Liver (tissue), 9 donors: Measurements from ENCODE around the gene H2AZ2. TPM values are rescaled to one million over a fixed set of nuclear protein-coding genes. Genes with fewer than 3 reads are reported as not detected.
"Not testable (repeated sequence)": the region's sequence is repeated elsewhere in the genome, so short reads cannot be mapped to it uniquely, and the experiment has no call there.

Experiments
- DNase-seq: peaks from one replicate; pipeline ENCODE4 v3.0.0-alpha.2; 2017; ENCODE audit warnings: low spot score
- H3K27ac ChIP-seq, 2 donors: one replicate each; pipeline ENCODE4 v1.7.0; 2013; ENCODE audit warnings: inconsistent platforms in 2 of 2, low read length in 2 of 2, control low read depth in 1 of 2, low read depth in 1 of 2, mild to moderate bottlenecking in 1 of 2
- H3K27me3 ChIP-seq, 4 donors: one replicate each; pipeline versions ENCODE4 v1.6.1 to v1.7.0; 2013; ENCODE audit warnings: low read length in 3 of 4, inconsistent platforms in 1 of 4, mild to moderate bottlenecking in 1 of 4, moderate library complexity in 1 of 4; ENCODE audit not compliant: control insufficient read depth in 4 of 4, insufficient read depth in 4 of 4
- H3K36me3 ChIP-seq, 4 donors: one replicate each; pipeline versions ENCODE4 v1.6.1 to v1.7.0; 2013; ENCODE audit warnings: low read length in 3 of 4, mild to moderate bottlenecking in 3 of 4, low read depth in 1 of 4, moderate library complexity in 1 of 4; ENCODE audit not compliant: control insufficient read depth in 4 of 4, insufficient read depth in 3 of 4
- H3K4me1 ChIP-seq, 4 donors: one replicate each; pipeline versions ENCODE4 v1.6.1 to v1.7.0; 2013; ENCODE audit warnings: low read length in 3 of 4, mild to moderate bottlenecking in 3 of 4, moderate library complexity in 1 of 4; ENCODE audit not compliant: control insufficient read depth in 4 of 4, insufficient read depth in 4 of 4
- H3K4me3 ChIP-seq, 3 donors: one replicate each; pipeline versions ENCODE4 v1.6.1 to v1.7.0; 2013; ENCODE audit warnings: low read length in 3 of 3, control low read depth in 1 of 3, low read depth in 1 of 3, mild to moderate bottlenecking in 1 of 3
- H3K9ac ChIP-seq, 2 donors: one replicate each; pipeline ENCODE4 v1.7.0; 2013; ENCODE audit warnings: low read length in 2 of 2, mild to moderate bottlenecking in 2 of 2, moderate library complexity in 2 of 2, control low read depth in 1 of 2, low read depth in 1 of 2
- H3K9me3 ChIP-seq, 4 donors: one replicate each; pipeline versions ENCODE4 v1.6.1 to v1.7.0; 2013; ENCODE audit warnings: low read length in 3 of 4; ENCODE audit not compliant: control insufficient read depth in 4 of 4
- FOXA2 ChIP-seq: IDR thresholded peaks from 2 replicates; pipeline ENCODE4 v1.6.1; 2016; ENCODE audit warnings: antibody characterized with exemption
- GABPA ChIP-seq, 2 donors: IDR thresholded peaks in 1 of 2; conservative IDR thresholded peaks in 1 of 2; 2 replicates each; pipeline ENCODE4 v1.6.1; 2016; ENCODE audit warnings: antibody characterized with exemption in 2 of 2, mild to moderate bottlenecking in 1 of 2, moderate library complexity in 1 of 2
- JUND ChIP-seq, 2 donors: IDR thresholded peaks; 2 replicates each; pipeline ENCODE4 v1.6.1; 2016; ENCODE audit warnings: antibody characterized with exemption in 2 of 2
- NR2F2 ChIP-seq: IDR thresholded peaks from 2 replicates; pipeline ENCODE4 v1.6.1; 2016; ENCODE audit warnings: antibody characterized with exemption
- REST ChIP-seq: IDR thresholded peaks from 2 replicates; pipeline ENCODE4 v1.6.1; 2016; ENCODE audit warnings: antibody characterized with exemption, mild to moderate bottlenecking
- RXRA ChIP-seq, 2 donors: IDR thresholded peaks; 2 replicates each; pipeline ENCODE4 v1.6.1; 2017 to 2018; ENCODE audit warnings: antibody characterized with exemption in 2 of 2, mild to moderate bottlenecking in 1 of 2
- TAF1 ChIP-seq: conservative IDR thresholded peaks from 2 replicates; pipeline ENCODE4 v1.6.1; 2016; ENCODE audit warnings: antibody characterized with exemption, mild to moderate bottlenecking
- YY1 ChIP-seq: IDR thresholded peaks from 2 replicates; pipeline ENCODE4 v1.6.1; 2016; ENCODE audit warnings: antibody characterized with exemption, mild to moderate bottlenecking
- ZBTB33 ChIP-seq: IDR thresholded peaks from 2 replicates; pipeline ENCODE4 v1.6.1; 2016; ENCODE audit warnings: antibody characterized with exemption
- WGBS: extraction: QIAGEN DNeasy Blood & Tissue Kit; methylation state at CpG from one replicate; pipeline ENCODE4 v1.1.7; 2013; 5-methylcytosine and 5-hydroxymethylcytosine counted together
- polyA plus RNA-seq, 2 donors: library from polyadenylated mRNA; stranded (reverse) in 1 of 2; unstranded in 1 of 2; fragments of 200-250 nt in 1 of 2; fragments of >200 nt in 1 of 2; fragmentation: Nextera tagmentation in 1 of 2; extraction: Ambion mirVana in 1 of 2; gene quantifications; one replicate each; pipeline versions ENCODE4 v1.2.1 to v1.2.3, GENCODE V29; 2013 to 2015
- total RNA-seq, 2 donors: library from RNA; depleted of rRNA; stranded (reverse); fragments of >200 nt; gene quantifications; one replicate each; pipeline ENCODE4 v1.2.3, GENCODE V29; 2014
- TF ChIP-seq, protein P1 (sequence below): IDR thresholded peaks from 2 replicates; pipeline ENCODE4 v1.6.1; 2016; ENCODE audit warnings: antibody characterized with exemption
- TF ChIP-seq, protein P2 (sequence below): IDR thresholded peaks from 2 replicates; pipeline ENCODE4 v1.6.1; 2016; ENCODE audit warnings: antibody characterized with exemption
- donor health status: healthy.
- donor health status: healthy.
- donor health status: healthy.
- donor health status: healthy.
- donor health status: healthy.

The H2AZ2 gene
- total and polyA plus RNA-seq, 4 donors, result 51.3 to 182 (median 69.5) TPM

GRCh38 chr7:44876393-44876792 lies 28.5 kb upstream of the H2AZ2 start:
- Histone ChIP-seq H3K4me1 (peaks cover 1 to 20% (median 16%) of the 10 kb centered on the region in 4 donors), H3K27me3 (no peaks in the 10 kb centered on the region), H3K4me3 (no peak overlapping the region), H3K27ac (no peak overlapping the region), H3K9me3 (no peaks in the 10 kb centered on the region), H3K9ac (no peak overlapping the region), H3K36me3 (no peaks in the 10 kb centered on the region)
- TF ChIP-seq, protein P1, sequence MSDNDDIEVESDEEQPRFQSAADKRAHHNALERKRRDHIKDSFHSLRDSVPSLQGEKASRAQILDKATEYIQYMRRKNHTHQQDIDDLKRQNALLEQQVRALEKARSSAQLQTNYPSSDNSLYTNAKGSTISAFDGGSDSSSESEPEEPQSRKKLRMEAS, result no peak
- TF ChIP-seq JUND (IDR thresholded peaks at IDR 0.05), result no peak
- DNase-seq, result no peak
- WGBS, result 77% methylated on average over 4 of the region's 4 CpGs

DNA sequence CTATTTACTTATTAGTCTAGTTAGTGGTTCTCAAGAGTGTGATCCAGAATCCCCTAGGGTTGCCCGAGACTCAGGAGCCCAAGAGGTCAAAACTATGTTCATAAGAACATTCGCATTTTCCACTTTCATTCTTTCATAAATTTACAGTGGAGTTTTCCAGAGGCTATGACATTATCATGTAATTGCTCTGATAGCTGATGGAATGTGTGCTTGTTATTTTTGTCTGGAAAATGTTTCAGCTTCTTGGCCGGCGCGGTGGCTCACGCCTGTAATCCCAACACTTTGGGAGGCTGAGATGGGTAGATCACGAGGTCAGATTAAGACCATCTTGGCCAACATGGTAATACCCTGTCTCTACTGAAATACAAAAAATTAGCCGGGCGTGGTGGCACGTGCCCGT lies 27.4 kb upstream of the H2AZ2 start:
- no peaks in the 10 kb centered on the region for H3K9me3 ChIP-seq
- no peaks in the 10 kb centered on the region for H3K36me3 ChIP-seq
- peaks cover 0 to 9% (median 5%) of the 10 kb centered on the region in 4 donors for H3K4me1 ChIP-seq
- no peak overlapping the region for H3K9ac ChIP-seq
- TF ChIP-seq RXRA (IDR thresholded peaks at IDR 0.05), result peak in 1 of 2 donors; percentile 19
- TF ChIP-seq, protein P2, sequence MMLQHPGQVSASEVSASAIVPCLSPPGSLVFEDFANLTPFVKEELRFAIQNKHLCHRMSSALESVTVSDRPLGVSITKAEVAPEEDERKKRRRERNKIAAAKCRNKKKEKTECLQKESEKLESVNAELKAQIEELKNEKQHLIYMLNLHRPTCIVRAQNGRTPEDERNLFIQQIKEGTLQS, result no peak
- no peak overlapping the region for H3K4me3 ChIP-seq
- DNase-seq, result no peak
- no peak overlapping the region for H3K27ac ChIP-seq
- H3K27me3 ChIP-seq, result no peaks in the 10 kb centered on the region
- 88% methylated on average over 11 of the region's 11 CpGs for WGBS

GRCh38 chr7:44872787-44873186 lies 24.9 kb upstream of the H2AZ2 start:
- Histone ChIP-seq H3K9me3 (no peaks in the 10 kb centered on the region), H3K4me3 (no peak overlapping the region), H3K27ac (no peak overlapping the region), H3K36me3 (no peaks in the 10 kb centered on the region), H3K27me3 (no peaks in the 10 kb centered on the region), H3K9ac (no peak overlapping the region), H3K4me1 (no peaks in the 10 kb centered on the region)
- WGBS, result 98% methylated on average over 1 of the region's 1 CpG
- no peak for DNase-seq
- TF ChIP-seq, protein P2, result no peak
- TF ChIP-seq RXRA (IDR thresholded peaks at IDR 0.05), result no peak
- no peak for TF ChIP-seq TAF1
- TF ChIP-seq ZBTB33, result no peak
- no peak for TF ChIP-seq GABPA (IDR thresholded peaks at IDR 0.05 in 1 of 2, conservative IDR thresholded peaks at IDR 0.05 in 1 of 2)
- no peak for TF ChIP-seq FOXA2
- TF ChIP-seq REST, result no peak
- TF ChIP-seq YY1, result no peak
- TF ChIP-seq NR2F2, result no peak

- not testable (repeated sequence) for H3K27me3 ChIP-seq, H3K9me3 ChIP-seq, DNase-seq, H3K9ac ChIP-seq, H3K27ac ChIP-seq, H3K4me1 ChIP-seq, H3K36me3 ChIP-seq, H3K4me3 ChIP-seq
- 94% methylated on average over 23 of the region's 23 CpGs for WGBS
These were observed 24.0 kb upstream of the H2AZ2 start for GRCh38 chr7:44871918-44872317.

- H3K27ac ChIP-seq, H3K27me3 ChIP-seq, DNase-seq, H3K4me1 ChIP-seq, H3K9me3 ChIP-seq, H3K9ac ChIP-seq, H3K36me3 ChIP-seq, H3K4me3 ChIP-seq: not testable (repeated sequence)
- 91% methylated on average over 28 of the region's 29 CpGs for WGBS
These were observed 22.9 kb upstream of the H2AZ2 start for GRCh38 chr7:44870780-44871179.
